Measurements from ENCODE around the gene TPPP2. TPM values are rescaled to one million over a fixed set of nuclear protein-coding genes. Genes with fewer than 3 reads are reported as not detected.

The TPPP2 gene
- total and polyA plus RNA-seq, 9 of the 15 experiments (the other 6 are each of a cell fraction or from before 2014, with no cell fraction given) = 0.18 TPM; not detected in 8

GRCh38 chr14:20998139-20998538 lies 31.9 kb upstream of the TPPP2 start (continued):
- TF ChIP-seq ZBTB11 (CRISPR knock-in tag; IDR thresholded peaks at IDR 0.05) (no peak), C11orf30 (IDR thresholded peaks at IDR 0.05; ENCODE audit: low read depth) (no peak), STAT5B (CRISPR knock-in tag; IDR thresholded peaks at IDR 0.05) (no peak), HOMEZ (CRISPR knock-in tag; IDR thresholded peaks at IDR 0.05) (no peak), THAP7 (CRISPR knock-in tag; IDR thresholded peaks at IDR 0.05) (no peak), HNRNPH1 (optimal IDR thresholded peaks at IDR 0.05; ENCODE audit: low read depth, low read length) (no peak), THRA (IDR thresholded peaks at IDR 0.05) (no peak), ZKSCAN8 (CRISPR knock-in tag; IDR thresholded peaks at IDR 0.05) (no peak), IRF2 (CRISPR knock-in tag; IDR thresholded peaks at IDR 0.05) (no peak), GTF2A2 (tag; IDR thresholded peaks at IDR 0.05) (no peak)

All from K562 (cell line).